Esophagus muscularis mucosa (tissue), 3 donors: Measurements from ENCODE around the gene AK5.

ENCODE experiments used
- POLR2A ChIP-seq: fragments of 450-650 bp; IDR thresholded peaks from one replicate; pipeline ENCODE4 v1.6.1; 2017; ENCODE audit warnings: antibody characterized with exemption, moderate library complexity, mild to moderate bottlenecking, low read depth
- POLR2AphosphoS5 ChIP-seq, 2 donors: sonication (generic); formaldehyde crosslinking; IDR thresholded peaks; one replicate each; pipeline ENCODE4 v1.6.1; 2017; ENCODE audit warnings: antibody characterized with exemption in 2 of 2
- TF ChIP-seq, protein P1 (sequence below), 3 experiments: fragments of 200-600 bp in 2 of 3; fragments of 450-650 bp in 1 of 3; sonication (generic) in 2 of 3; IDR thresholded peaks; one replicate each; pipeline ENCODE4 v1.5.1; 2017 to 2019; ENCODE audit warnings: antibody characterized with exemption in 3 of 3, mild to moderate bottlenecking in 2 of 3, moderate library complexity in 1 of 3

DNA sequence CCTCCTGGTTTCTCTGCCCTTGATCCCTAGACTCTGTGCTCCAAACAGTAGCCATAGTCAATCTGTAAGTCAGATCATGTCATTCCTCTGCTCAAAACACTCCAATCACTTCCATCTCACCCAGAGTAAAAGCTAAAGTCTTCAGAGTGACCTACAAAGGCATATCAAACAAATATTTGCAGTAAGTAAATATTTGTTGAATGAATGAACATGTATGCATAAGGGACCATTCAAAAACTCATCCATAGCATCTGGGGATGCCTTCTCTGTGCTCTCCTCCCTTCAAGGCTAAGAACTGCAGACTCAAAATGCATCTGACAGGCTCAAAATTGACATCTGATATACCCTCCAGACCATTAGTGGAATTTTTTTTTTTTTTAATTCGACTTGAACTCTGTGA, 18.1 kb upstream of the AK5 start:
- TF ChIP-seq POLR2A (no peak), POLR2AphosphoS5 (IDR thresholded peaks at IDR 0.05) (no peak)
- TF ChIP-seq, protein P1, sequence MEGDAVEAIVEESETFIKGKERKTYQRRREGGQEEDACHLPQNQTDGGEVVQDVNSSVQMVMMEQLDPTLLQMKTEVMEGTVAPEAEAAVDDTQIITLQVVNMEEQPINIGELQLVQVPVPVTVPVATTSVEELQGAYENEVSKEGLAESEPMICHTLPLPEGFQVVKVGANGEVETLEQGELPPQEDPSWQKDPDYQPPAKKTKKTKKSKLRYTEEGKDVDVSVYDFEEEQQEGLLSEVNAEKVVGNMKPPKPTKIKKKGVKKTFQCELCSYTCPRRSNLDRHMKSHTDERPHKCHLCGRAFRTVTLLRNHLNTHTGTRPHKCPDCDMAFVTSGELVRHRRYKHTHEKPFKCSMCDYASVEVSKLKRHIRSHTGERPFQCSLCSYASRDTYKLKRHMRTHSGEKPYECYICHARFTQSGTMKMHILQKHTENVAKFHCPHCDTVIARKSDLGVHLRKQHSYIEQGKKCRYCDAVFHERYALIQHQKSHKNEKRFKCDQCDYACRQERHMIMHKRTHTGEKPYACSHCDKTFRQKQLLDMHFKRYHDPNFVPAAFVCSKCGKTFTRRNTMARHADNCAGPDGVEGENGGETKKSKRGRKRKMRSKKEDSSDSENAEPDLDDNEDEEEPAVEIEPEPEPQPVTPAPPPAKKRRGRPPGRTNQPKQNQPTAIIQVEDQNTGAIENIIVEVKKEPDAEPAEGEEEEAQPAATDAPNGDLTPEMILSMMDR (IDR thresholded peaks at IDR 0.05): no peak
